Measurements from ENCODE around the gene RAMAC. TPM values are rescaled to one million over a fixed set of nuclear protein-coding genes. Genes with fewer than 3 reads are reported as not detected.
A peak's percentile ranks its signal among the peaks of the same experiment; 100 is the strongest.

Gene RAMAC
- total and polyA plus RNA-seq, 2 of the 4 experiments (the other 2 are of a cell fraction) = 23.6 to 29.6 TPM

- peak; percentile 74 for TF ChIP-seq CTCF (conservative IDR thresholded peaks at IDR 0.05; ENCODE audit: low read depth, low read length)
Observed at GRCh38 chr15:83011271-83012075, 25.5 kb downstream of the RAMAC start, which contains the start of gene C15orf40 (continued).

- ATAC-seq (ENCODE audit: low read depth) (0 out of 2 replicates have a peak, but pooled peaks have one; percentile 1), DNase-seq (no peak)
- BruUV-seq (replicated peaks) = TSS peak; percentile 86
- H2BK5ac ChIP-seq (ENCODE audit: low read depth, low read length, poor library complexity, severe bottlenecking) = peak overlapping the region; percentile 51
- dilution Hi-C loops (cut with HindIII; ENCODE audit: low sequenced_read_pairs, unreplicated experiment) = no loop called here
- peak overlapping the region; percentile 50 for H3K23ac ChIP-seq (ENCODE audit: low read depth, low read length)
- H3K9me3 ChIP-seq (ENCODE audit: control insufficient read depth, insufficient read depth, low read length) = no peaks in the 10 kb centered on the region
- 62% methylated on average over 4 of the region's 9 CpGs; no CpG with 5 or more reads in 1 of the 2 experiments for WGBS, 2 experiments (ENCODE audit: extremely low coverage in 2 of 2, insufficient read length in 1 of 2)
- H3K4ac ChIP-seq (ENCODE audit: low read depth, low read length) = peak overlapping the region; percentile 82
- H4K8ac ChIP-seq (ENCODE audit: low read depth in 2 of 2, low read length in 2 of 2) = peak overlapping the region; percentile 96 to 97
- H2BK15ac ChIP-seq (ENCODE audit: low read depth, low read length) = peak overlapping the region; percentile 42; the same call in 2 of the 3 replicates
- peak overlapping the region; percentile 90 for H3K4me3 ChIP-seq (ENCODE audit: insufficient read depth, low read depth, low read length)
- POLR2A ChIA-PET (ENCODE audit: unreplicated experiment) = no interaction called here
- CTCF ChIA-PET = interaction anchor here (0.7 to 1.5 kb wide), 3 partner anchors 10 to 97 kb away, joined by 3 to 6 read pairs (median 3); no protein-coding TSS in a partner anchor
- peak overlapping the region; percentile 92 for H4K91ac ChIP-seq (ENCODE audit: insufficient read depth, low read depth, low read length)
- H2BK20ac ChIP-seq (ENCODE audit: low read depth, low read length) = 0 out of 2 replicates have a peak overlapping the region, but pooled peaks have one; percentile 14
- H2AFZ ChIP-seq (replicated peaks; ENCODE audit: low read length, poor library complexity) = peak overlapping the region; percentile 96
- H3K79me1 ChIP-seq (ENCODE audit: low read depth in 1 of 2, low read length in 2 of 2) = peaks cover 12 to 41% of the 10 kb centered on the region in 2 experiments; a peak in 3 of 4 replicates
- H4K5ac ChIP-seq (ENCODE audit: low read depth, low read length) = peak overlapping the region; percentile 95
- peaks cover 10% of the 10 kb centered on the region for H3K4me1 ChIP-seq (ENCODE audit: control insufficient read depth, insufficient read depth, low read length)
- H3K36me3 ChIP-seq (ENCODE audit: control insufficient read depth, insufficient read depth, low read length) = peaks cover 8% of the 10 kb centered on the region
- peak overlapping the region; percentile 84 for H3K9ac ChIP-seq (ENCODE audit: low read depth, low read length)
- peak overlapping the region; percentile 87 for H2AK9ac ChIP-seq (replicated peaks; ENCODE audit: low read depth, low read length, poor library complexity)
- peak overlapping the region; percentile 80 for H3K14ac ChIP-seq (replicated peaks; ENCODE audit: low read depth, low read length)
- peak overlapping the region; percentile 75 for H3K27ac ChIP-seq (ENCODE audit: insufficient read depth, low read length)
- H3K4me2 ChIP-seq (ENCODE audit: low read depth, low read length) = peak overlapping the region; percentile 92
- H2AK5ac ChIP-seq (ENCODE audit: low read depth, low read length) = peak overlapping the region; percentile 97
- H2BK120ac ChIP-seq (ENCODE audit: low read depth, low read length) = peak overlapping the region; percentile 61
- in situ Hi-C loops (cut with MboI; ENCODE audit: low sequenced_read_pairs) = no loop called here
- H3K56ac ChIP-seq (ENCODE audit: extremely low read depth, insufficient read depth, low read length) = peak overlapping the region; percentile 68
- no peaks in the 10 kb centered on the region for H4K20me1 ChIP-seq (ENCODE audit: insufficient read depth, low read length)
- peaks cover 9% of the 10 kb centered on the region; the same call in 1 of the 2 replicates for H3K9me1 ChIP-seq (ENCODE audit: insufficient read depth, low read length)
- peak overlapping the region; percentile 87 for H3K18ac ChIP-seq (ENCODE audit: low read depth, low read length)
- H3K27me3 ChIP-seq (ENCODE audit: control insufficient read depth, insufficient read depth, low read length) = no peaks in the 10 kb centered on the region
- intact Hi-C loops (cut with micrococcal nuclease) = loop anchor here (5.0 to 10.0 kb wide), 2 partner anchors 273 to 545 kb away; partner anchors contain the start of gene BNC1
- TF ChIP-seq MAFK (IDR thresholded peaks at IDR 0.05; ENCODE audit: low read depth, low read length) (no peak), MXI1 (IDR thresholded peaks at IDR 0.05; ENCODE audit: borderline replicate concordance, low read depth, low read length) (no peak), RCOR1 (IDR thresholded peaks at IDR 0.05; ENCODE audit: insufficient replicate concordance, low read length) (no peak), POLR2A (IDR thresholded peaks at IDR 0.05; ENCODE audit: low read depth, low read length) (no peak), CTCF (conservative IDR thresholded peaks at IDR 0.05; ENCODE audit: low read depth, low read length) (no peak), RFX5 (IDR thresholded peaks at IDR 0.05; ENCODE audit: low read depth, low read length) (no peak), NFE2L2 (IDR thresholded peaks at IDR 0.05; ENCODE audit: low read depth, low read length) (no peak), FOS (IDR thresholded peaks at IDR 0.05; ENCODE audit: low read depth, low read length) (no peak), RAD21 (IDR thresholded peaks at IDR 0.05; ENCODE audit: low read length) (no peak), CHD1 (IDR thresholded peaks at IDR 0.05; ENCODE audit: low read depth, low read length) (no peak), BHLHE40 (IDR thresholded peaks at IDR 0.05; ENCODE audit: low read depth, low read length) (no peak)
Observed at GRCh38 chr15:83012076-83012426, 26.0 kb downstream of the RAMAC start.
